Neural cell (in vitro differentiated cells): Measurements from ENCODE around the gene ALK. TPM values are rescaled to one million over a fixed set of nuclear protein-coding genes. Genes with fewer than 3 reads are reported as not detected.

ENCODE experiments used
- H2AFZ ChIP-seq: fragments of 200-600, 300-800 bp; sonication (generic), shearing (Covaris generic); 2 replicates; pipeline ENCODE4 v1.6.0; 2014; ENCODE audit warnings: low read depth, mild to moderate bottlenecking, antibody characterized with exemption, low read length, moderate library complexity
- H3F3A ChIP-seq: fragments of 200-600 bp; shearing (Covaris generic); 2 replicates; pipeline ENCODE4 v1.6.1; 2016; ENCODE audit warnings: mild to moderate bottlenecking, moderate library complexity, mixed read lengths, antibody characterized with exemption, low read length; ENCODE audit not compliant: insufficient read depth, poor library complexity, severe bottlenecking
- H3K27ac ChIP-seq: fragments of 200-600, 300-800 bp; sonication (generic), shearing (Covaris generic); 2 replicates; pipeline ENCODE4 v1.5.1; 2014; ENCODE audit warnings: mild to moderate bottlenecking, low read length, moderate library complexity
- H3K27me3 ChIP-seq: fragments of 300-800, 200-600 bp; sonication (generic), shearing (Covaris generic); 2 replicates; pipeline ENCODE4 v1.6.0; 2014; ENCODE audit warnings: mild to moderate bottlenecking, low read depth, low read length, moderate library complexity; ENCODE audit not compliant: insufficient read depth
- H3K36me3 ChIP-seq: fragments of 300-800, 200-600 bp; sonication (generic), shearing (Covaris generic); 2 replicates; pipeline ENCODE4 v1.5.1; 2014; ENCODE audit warnings: mild to moderate bottlenecking, antibody characterized with exemption, low read length, moderate library complexity; ENCODE audit not compliant: insufficient read depth
- H3K4me2 ChIP-seq: fragments of 300-800, 200-600 bp; sonication (generic), shearing (Covaris generic); 2 replicates; pipeline ENCODE4 v1.6.0; 2014; ENCODE audit warnings: mild to moderate bottlenecking, low read length
- H3K4me3 ChIP-seq: fragments of 300-800, 200-600 bp; sonication (generic), shearing (Covaris generic); 2 replicates; pipeline ENCODE4 v1.5.1; 2014; ENCODE audit warnings: mild to moderate bottlenecking, low read length, moderate library complexity
- H3K79me2 ChIP-seq: fragments of 200-600 bp; shearing (Covaris generic); replicated peaks from 2 replicates; pipeline ENCODE4 v1.6.0; 2014; ENCODE audit warnings: mild to moderate bottlenecking, low read length, moderate library complexity; ENCODE audit not compliant: insufficient read depth
- H3K9ac ChIP-seq: fragments of 300-800, 200-600 bp; sonication (generic), shearing (Covaris generic); 2 replicates; pipeline ENCODE4 v1.6.1; 2016; ENCODE audit warnings: mild to moderate bottlenecking, low read length, mixed read lengths
- H3K9me2 ChIP-seq: fragments of 200-600 bp; shearing (Covaris generic); 2 replicates; pipeline ENCODE4 v1.6.1; 2016; ENCODE audit warnings: mild to moderate bottlenecking, low read length, mixed read lengths; ENCODE audit not compliant: insufficient read depth
- H3K9me3 ChIP-seq: fragments of 200-600, 300-800 bp; sonication (generic), shearing (Covaris generic); 2 replicates; pipeline ENCODE4 v1.6.1; 2016; ENCODE audit warnings: mild to moderate bottlenecking, mixed run types, low read length, moderate library complexity, mixed read lengths
- H4K20me1 ChIP-seq: fragments of 200-600 bp; shearing (Covaris generic); 2 replicates; pipeline ENCODE4 v1.6.1; 2016; ENCODE audit warnings: mild to moderate bottlenecking, mixed run types; ENCODE audit not compliant: insufficient read depth
- CTCF ChIP-seq: fragments of 450-650 bp; IDR thresholded peaks from 2 replicates; pipeline ENCODE4 v1.5.1; 2014; ENCODE audit warnings: antibody characterized with exemption, mild to moderate bottlenecking, moderate library complexity; ENCODE audit not compliant: poor library complexity, severe bottlenecking
- EP300 ChIP-seq: fragments of 450-650 bp; conservative IDR thresholded peaks from 2 replicates; pipeline ENCODE4 v1.6.1; 2014; ENCODE audit warnings: antibody characterized with exemption, mild to moderate bottlenecking, moderate library complexity; ENCODE audit not compliant: poor library complexity, severe bottlenecking
- EZH2 ChIP-seq: fragments of 200-600, 300-800 bp; shearing (Covaris generic), sonication (generic); IDR thresholded peaks from 2 replicates; pipeline ENCODE4 v1.6.1; 2014; ENCODE audit warnings: antibody characterized with exemption, low read length, borderline replicate concordance, mild to moderate bottlenecking; ENCODE audit not compliant: insufficient read depth, poor library complexity, severe bottlenecking
- MXI1 ChIP-seq: fragments of 450-650 bp; conservative IDR thresholded peaks from 2 replicates; pipeline ENCODE4 v1.6.1; 2014; ENCODE audit warnings: antibody characterized with exemption, mild to moderate bottlenecking; ENCODE audit not compliant: poor library complexity, severe bottlenecking
- POLR2AphosphoS5 ChIP-seq: IDR thresholded peaks from 2 replicates; pipeline ENCODE4 v1.6.1; 2012
- RAD21 ChIP-seq: fragments of 450-650 bp; conservative IDR thresholded peaks from 2 replicates; pipeline ENCODE4 v1.6.1; 2014; ENCODE audit warnings: antibody characterized with exemption, mild to moderate bottlenecking, moderate library complexity
- REST ChIP-seq: IDR thresholded peaks from 2 replicates; pipeline ENCODE4 v1.6.1; 2012; ENCODE audit warnings: borderline replicate concordance
- SMC3 ChIP-seq: fragments of 450-650 bp; conservative IDR thresholded peaks from 2 replicates; pipeline ENCODE4 v1.6.1; 2014; ENCODE audit warnings: antibody characterized with exemption, mild to moderate bottlenecking, moderate library complexity; ENCODE audit not compliant: poor library complexity
- TAF1 ChIP-seq: IDR thresholded peaks from 2 replicates; pipeline ENCODE4 v1.6.1; 2012; ENCODE audit warnings: low read depth
- polyA plus RNA-seq: library from polyadenylated mRNA; depleted of rRNA; stranded (reverse); fragments of >200 nt; gene quantifications from 2 replicates; pipeline ENCODE4 v1.2.3, GENCODE V29; 2014

ALK gene
- polyA plus RNA-seq, 1 donor from 2014 or later, result 7.1 TPM

DNA sequence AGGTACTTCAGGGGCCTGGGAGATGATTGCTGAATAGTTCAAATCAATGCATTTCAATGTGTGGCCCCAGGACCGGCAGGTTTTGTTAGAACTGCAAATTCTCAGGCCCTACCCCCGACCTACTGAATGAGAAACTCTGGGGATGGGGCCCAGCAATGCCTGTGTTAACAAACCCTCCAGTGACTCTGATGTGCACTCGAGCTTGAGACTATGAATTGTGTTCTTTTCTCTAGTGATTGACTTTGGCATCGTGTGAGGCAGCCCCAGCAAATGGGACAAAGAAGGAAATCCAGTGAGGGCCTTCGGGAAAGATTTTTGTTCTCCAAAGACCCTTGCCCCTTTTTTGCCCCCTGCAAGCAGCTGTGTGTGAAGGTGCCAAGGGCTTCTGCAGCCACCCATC is 22.4 kb downstream of the ALK start:
- Histone ChIP-seq H2AFZ (no peak overlapping the region), H3K9ac (no peak overlapping the region), H3K27me3 (no peaks in the 10 kb centered on the region), H3K9me2 (no peaks in the 10 kb centered on the region), H3K79me2 (no peaks in the 10 kb centered on the region), H3K4me3 (no peak overlapping the region), H3K36me3 (no peaks in the 10 kb centered on the region), H3K27ac (no peak overlapping the region), H4K20me1 (no peaks in the 10 kb centered on the region), H3F3A (no peaks in the 10 kb centered on the region), H3K4me2 (no peak overlapping the region), H3K9me3 (no peaks in the 10 kb centered on the region)
- no peak for TF ChIP-seq CTCF
- no peak for TF ChIP-seq EP300
- no peak for TF ChIP-seq EZH2
- no peak for TF ChIP-seq TAF1
- no peak for TF ChIP-seq SMC3
- TF ChIP-seq POLR2AphosphoS5, result no peak
- no peak for TF ChIP-seq REST
- TF ChIP-seq RAD21, result no peak
- no peak for TF ChIP-seq MXI1

GRCh38 chr2:29894822-29895614 is 26.4 kb downstream of the ALK start:
- Histone ChIP-seq H3K27me3 (no peaks in the 10 kb centered on the region), H3K4me2 (no peak overlapping the region), H3K9me3 (no peaks in the 10 kb centered on the region), H2AFZ (no peak overlapping the region), H3K27ac (no peak overlapping the region), H3K79me2 (no peaks in the 10 kb centered on the region), H3K36me3 (no peaks in the 10 kb centered on the region), H3F3A (no peaks in the 10 kb centered on the region), H4K20me1 (no peaks in the 10 kb centered on the region), H3K9me2 (no peaks in the 10 kb centered on the region), H3K9ac (no peak overlapping the region), H3K4me3 (no peak overlapping the region)
- TF ChIP-seq EZH2, result no peak
- TF ChIP-seq TAF1, result no peak
- no peak for TF ChIP-seq REST
- TF ChIP-seq MXI1, result no peak
- TF ChIP-seq RAD21, result no peak
- TF ChIP-seq CTCF, result no peak
- TF ChIP-seq EP300, result no peak
- TF ChIP-seq POLR2AphosphoS5, result no peak
- TF ChIP-seq SMC3, result no peak
